ENCODE results near the gene KIF13A.

Gene KIF13A

GRCh38 chr6:17905611-17906592, 81.5 kb downstream of the KIF13A start:
- Histone ChIP-seq H3K4me1 (ENCODE audit: control insufficient read depth, insufficient read depth, low read length) (peaks cover 44% of the 10 kb centered on the region), H3K9ac (ENCODE audit: low read depth, low read length) (peak overlapping the region; percentile 51)

GRCh38 chr6:17904491-17905120, 82.8 kb downstream of the KIF13A start:
- Histone ChIP-seq H3K36me3 (ENCODE audit: insufficient read depth, low read length) (no peaks in the 10 kb centered on the region), H3K4me1 (ENCODE audit: control insufficient read depth, insufficient read depth, low read length) (peaks cover 44% of the 10 kb centered on the region), H3K4me3 (ENCODE audit: low read length) (no peak overlapping the region), H3K27me3 (ENCODE audit: control insufficient read depth, insufficient read depth, low read length) (no peaks in the 10 kb centered on the region), H3K9ac (ENCODE audit: low read depth, low read length) (peak overlapping the region; percentile 51), H3K4me2 (ENCODE audit: low read length) (no peak overlapping the region), H3K9me3 (replicated peaks; ENCODE audit: low read length) (no peaks in the 10 kb centered on the region)

More at GRCh38 chr6:17905611-17906592, 81.5 kb downstream of the KIF13A start:
- Histone ChIP-seq H3K36me3 (ENCODE audit: insufficient read depth, low read length) (no peaks in the 10 kb centered on the region), H3K27me3 (ENCODE audit: control insufficient read depth, insufficient read depth, low read length) (no peaks in the 10 kb centered on the region), H3K4me3 (ENCODE audit: low read length) (peak overlapping the region; percentile 26), H3K9me3 (replicated peaks; ENCODE audit: low read length) (no peaks in the 10 kb centered on the region), H3K4me2 (ENCODE audit: low read length) (peak overlapping the region; percentile 61)

GRCh38 chr6:17902974-17903373, 84.5 kb downstream of the KIF13A start:
- H3K4me2 ChIP-seq (ENCODE audit: low read length): no peak overlapping the region

GRCh38 chr6:17901493-17901892, 85.9 kb downstream of the KIF13A start:
- Histone ChIP-seq H3K36me3 (ENCODE audit: insufficient read depth, low read length) (peaks cover 15% of the 10 kb centered on the region), H3K4me1 (ENCODE audit: control insufficient read depth, insufficient read depth, low read length) (peaks cover 20% of the 10 kb centered on the region), H3K4me3 (ENCODE audit: low read length) (no peak overlapping the region), H3K4me2 (ENCODE audit: low read length) (no peak overlapping the region), H3K27me3 (ENCODE audit: control insufficient read depth, insufficient read depth, low read length) (no peaks in the 10 kb centered on the region), H3K9me3 (replicated peaks; ENCODE audit: low read length) (no peaks in the 10 kb centered on the region), H3K9ac (ENCODE audit: low read depth, low read length) (no peak overlapping the region)

More at GRCh38 chr6:17902974-17903373, 84.5 kb downstream of the KIF13A start:
- no peaks in the 10 kb centered on the region for H3K36me3 ChIP-seq (ENCODE audit: insufficient read depth, low read length)
- H3K9ac ChIP-seq (ENCODE audit: low read depth, low read length): no peak overlapping the region
- H3K4me3 ChIP-seq (ENCODE audit: low read length): no peak overlapping the region
- no peaks in the 10 kb centered on the region for H3K9me3 ChIP-seq (replicated peaks; ENCODE audit: low read length)
- no peaks in the 10 kb centered on the region for H3K27me3 ChIP-seq (ENCODE audit: control insufficient read depth, insufficient read depth, low read length)
- peaks cover 33% of the 10 kb centered on the region for H3K4me1 ChIP-seq (ENCODE audit: control insufficient read depth, insufficient read depth, low read length)

GRCh38 chr6:17900011-17900410, 87.4 kb downstream of the KIF13A start:
- no peak overlapping the region for H3K4me3 ChIP-seq (ENCODE audit: low read length)
- peaks cover 9% of the 10 kb centered on the region for H3K9me3 ChIP-seq (replicated peaks; ENCODE audit: low read length)
- no peak overlapping the region for H3K4me2 ChIP-seq (ENCODE audit: low read length)
- H3K9ac ChIP-seq (ENCODE audit: low read depth, low read length): no peak overlapping the region
- H3K36me3 ChIP-seq (ENCODE audit: insufficient read depth, low read length): peaks cover 29% of the 10 kb centered on the region
- H3K4me1 ChIP-seq (ENCODE audit: control insufficient read depth, insufficient read depth, low read length): peaks cover 8% of the 10 kb centered on the region
- H3K27me3 ChIP-seq (ENCODE audit: control insufficient read depth, insufficient read depth, low read length): no peaks in the 10 kb centered on the region

GRCh38 chr6:17899491-17899890, 87.9 kb downstream of the KIF13A start:
- Histone ChIP-seq H3K9me3 (replicated peaks; ENCODE audit: low read length) (peaks cover 14% of the 10 kb centered on the region), H3K4me3 (ENCODE audit: low read length) (no peak overlapping the region), H3K36me3 (ENCODE audit: insufficient read depth, low read length) (peaks cover 33% of the 10 kb centered on the region)

GRCh38 chr6:17897681-17898080, 89.8 kb downstream of the KIF13A start:
- H3K4me3 ChIP-seq (ENCODE audit: low read length): no peak overlapping the region
- H3K27me3 ChIP-seq (ENCODE audit: control insufficient read depth, insufficient read depth, low read length): no peaks in the 10 kb centered on the region
- no peak overlapping the region for H3K4me2 ChIP-seq (ENCODE audit: low read length)
- no peaks in the 10 kb centered on the region for H3K4me1 ChIP-seq (ENCODE audit: control insufficient read depth, insufficient read depth, low read length)
- H3K9me3 ChIP-seq (replicated peaks; ENCODE audit: low read length): peaks cover 22% of the 10 kb centered on the region
- H3K36me3 ChIP-seq (ENCODE audit: insufficient read depth, low read length): peaks cover 44% of the 10 kb centered on the region
- no peak overlapping the region for H3K9ac ChIP-seq (ENCODE audit: low read depth, low read length)

More at GRCh38 chr6:17899491-17899890, 87.9 kb downstream of the KIF13A start:
- peaks cover 3% of the 10 kb centered on the region for H3K4me1 ChIP-seq (ENCODE audit: control insufficient read depth, insufficient read depth, low read length)
- H3K9ac ChIP-seq (ENCODE audit: low read depth, low read length): no peak overlapping the region
- H3K4me2 ChIP-seq (ENCODE audit: low read length): no peak overlapping the region
- no peaks in the 10 kb centered on the region for H3K27me3 ChIP-seq (ENCODE audit: control insufficient read depth, insufficient read depth, low read length)

GRCh38 chr6:17894905-17895304, 92.5 kb downstream of the KIF13A start:
- H3K4me1 ChIP-seq (ENCODE audit: control insufficient read depth, insufficient read depth, low read length): no peaks in the 10 kb centered on the region
- H3K9ac ChIP-seq (ENCODE audit: low read depth, low read length): no peak overlapping the region
- no peaks in the 10 kb centered on the region for H3K27me3 ChIP-seq (ENCODE audit: control insufficient read depth, insufficient read depth, low read length)
- peaks cover 22% of the 10 kb centered on the region for H3K9me3 ChIP-seq (replicated peaks; ENCODE audit: low read length)
- no peak overlapping the region for H3K4me2 ChIP-seq (ENCODE audit: low read length)
- H3K36me3 ChIP-seq (ENCODE audit: insufficient read depth, low read length): peaks cover 51% of the 10 kb centered on the region
- no peak overlapping the region for H3K4me3 ChIP-seq (ENCODE audit: low read length)

GRCh38 chr6:17894191-17894590, 93.2 kb downstream of the KIF13A start:
- Histone ChIP-seq H3K4me1 (ENCODE audit: control insufficient read depth, insufficient read depth, low read length) (no peaks in the 10 kb centered on the region), H3K4me2 (ENCODE audit: low read length) (no peak overlapping the region), H3K9ac (ENCODE audit: low read depth, low read length) (no peak overlapping the region), H3K4me3 (ENCODE audit: low read length) (no peak overlapping the region), H3K36me3 (ENCODE audit: insufficient read depth, low read length) (peaks cover 51% of the 10 kb centered on the region), H3K9me3 (replicated peaks; ENCODE audit: low read length) (peaks cover 22% of the 10 kb centered on the region), H3K27me3 (ENCODE audit: control insufficient read depth, insufficient read depth, low read length) (no peaks in the 10 kb centered on the region)

- Histone ChIP-seq H3K4me2 (ENCODE audit: low read length) (no peak overlapping the region), H3K27me3 (ENCODE audit: control insufficient read depth, insufficient read depth, low read length) (no peaks in the 10 kb centered on the region), H3K9ac (ENCODE audit: low read depth, low read length) (no peak overlapping the region), H3K4me1 (ENCODE audit: control insufficient read depth, insufficient read depth, low read length) (no peaks in the 10 kb centered on the region), H3K9me3 (replicated peaks; ENCODE audit: low read length) (peaks cover 22% of the 10 kb centered on the region), H3K36me3 (ENCODE audit: insufficient read depth, low read length) (peaks cover 43% of the 10 kb centered on the region), H3K4me3 (ENCODE audit: low read length) (no peak overlapping the region)
These were observed 95.2 kb downstream of the KIF13A start for GRCh38 chr6:17892097-17892686.

GRCh38 chr6:17890309-17890708, 97.1 kb downstream of the KIF13A start:
- peaks cover 25% of the 10 kb centered on the region for H3K36me3 ChIP-seq (ENCODE audit: insufficient read depth, low read length)
- H3K4me1 ChIP-seq (ENCODE audit: control insufficient read depth, insufficient read depth, low read length): peaks cover 13% of the 10 kb centered on the region
- H3K9me3 ChIP-seq (replicated peaks; ENCODE audit: low read length): peaks cover 16% of the 10 kb centered on the region

More at GRCh38 chr6:17890309-17890708, 97.1 kb downstream of the KIF13A start:
- Histone ChIP-seq H3K4me3 (ENCODE audit: low read length) (no peak overlapping the region), H3K4me2 (ENCODE audit: low read length) (no peak overlapping the region), H3K27me3 (ENCODE audit: control insufficient read depth, insufficient read depth, low read length) (no peaks in the 10 kb centered on the region), H3K9ac (ENCODE audit: low read depth, low read length) (no peak overlapping the region)
